OCI-LY1 (cell line): Measurements from ENCODE around the gene ODAD2.

Source experiments
- H2AFZ ChIP-seq: fragments of 200-600 bp; sonication (generic), shearing (Covaris generic); 2 replicates; pipeline ENCODE4 v1.6.0; 2014; ENCODE audit warnings: antibody characterized with exemption, mild to moderate bottlenecking, low read length
- H3F3A ChIP-seq: fragments of 200-600 bp; sonication (generic), shearing (Covaris generic); 2 replicates; pipeline ENCODE4 v1.6.0; 2014; ENCODE audit warnings: mild to moderate bottlenecking, antibody characterized with exemption, low read length, moderate library complexity; ENCODE audit not compliant: insufficient read depth
- H3K27ac ChIP-seq: fragments of 200-600 bp; sonication (generic); 2 replicates; pipeline ENCODE4 v1.5.1; 2014; ENCODE audit warnings: low read length, mixed run types, mild to moderate bottlenecking, low read depth; ENCODE audit not compliant: poor library complexity, severe bottlenecking
- H3K27me3 ChIP-seq: fragments of 200-600 bp; sonication (generic); 2 replicates; pipeline ENCODE4 v1.6.0; 2014; ENCODE audit warnings: antibody characterized with exemption, mild to moderate bottlenecking, low read length, moderate library complexity; ENCODE audit not compliant: insufficient read depth
- H3K36me3 ChIP-seq: fragments of 200-600 bp; sonication (generic); 2 replicates; pipeline ENCODE4 v1.6.1; 2014; ENCODE audit warnings: mild to moderate bottlenecking, antibody characterized with exemption, low read length, moderate library complexity, mixed read lengths; ENCODE audit not compliant: insufficient read depth
- H3K4me1 ChIP-seq: fragments of 200-600 bp; sonication (generic); 2 replicates; pipeline ENCODE4 v1.5.1; 2014; ENCODE audit warnings: mild to moderate bottlenecking, low read length, moderate library complexity; ENCODE audit not compliant: insufficient read depth, severe bottlenecking
- H3K4me2 ChIP-seq: fragments of 200-600 bp; sonication (generic), shearing (Covaris generic); 2 replicates; pipeline ENCODE4 v1.6.1; 2014; ENCODE audit warnings: low read length
- H3K4me3 ChIP-seq: fragments of 200-600 bp; sonication (generic); 2 replicates; pipeline ENCODE4 v1.5.1; 2014; ENCODE audit warnings: low read length, low read depth, mild to moderate bottlenecking, mixed read lengths; ENCODE audit not compliant: poor library complexity, severe bottlenecking
- H3K79me2 ChIP-seq: fragments of 200-600 bp; shearing (Covaris generic); 2 replicates; pipeline ENCODE4 v1.6.1; 2016; ENCODE audit warnings: mixed run types, low read length, mixed read lengths; ENCODE audit not compliant: insufficient read depth
- H3K9ac ChIP-seq: fragments of 200-600 bp; sonication (generic), shearing (Covaris generic); 2 replicates; pipeline ENCODE4 v1.6.1; 2014; ENCODE audit warnings: mild to moderate bottlenecking, low read length, mixed read lengths
- H3K9me2 ChIP-seq: fragments of 200-600 bp; sonication (generic), shearing (Covaris generic); 2 replicates; pipeline ENCODE4 v1.6.1; 2014; ENCODE audit warnings: low read depth, mild to moderate bottlenecking, low read length, mixed read lengths
- H3K9me3 ChIP-seq: fragments of 200-600 bp; shearing (Covaris generic); 2 replicates; pipeline ENCODE4 v1.6.1; 2014; ENCODE audit warnings: low read length, mixed read lengths
- H4K20me1 ChIP-seq: fragments of 200-600 bp; sonication (generic), shearing (Covaris generic); 2 replicates; pipeline ENCODE4 v1.6.0; 2016; ENCODE audit warnings: mild to moderate bottlenecking, low read length; ENCODE audit not compliant: insufficient read depth
- CTCF ChIP-seq: fragments of 200-600 bp; sonication (generic), shearing (Covaris generic); IDR thresholded peaks from 2 replicates; pipeline ENCODE4 v1.5.1; 2017; ENCODE audit warnings: mild to moderate bottlenecking, antibody characterized with exemption, low read length, moderate library complexity, mixed read lengths
- EZH2 ChIP-seq: fragments of 200-600 bp; sonication (generic), shearing (Covaris generic); IDR thresholded peaks from 2 replicates; pipeline ENCODE4 v1.8.0; 2017; ENCODE audit warnings: borderline replicate concordance, mixed run types, mild to moderate bottlenecking, antibody characterized with exemption, low read length, moderate library complexity, mixed read lengths

Gene ODAD2

GRCh38 chr10:28043941-28044340 lies 45.1 kb upstream of the ODAD2 start:
- H4K20me1 ChIP-seq: no peaks in the 10 kb centered on the region
- no peaks in the 10 kb centered on the region for H3F3A ChIP-seq
- H3K36me3 ChIP-seq: no peaks in the 10 kb centered on the region
- no peaks in the 10 kb centered on the region for H3K9me2 ChIP-seq
- no peaks in the 10 kb centered on the region for H3K27me3 ChIP-seq
- no peak overlapping the region for H2AFZ ChIP-seq
- H3K9me3 ChIP-seq: no peaks in the 10 kb centered on the region
- H3K4me1 ChIP-seq: no peaks in the 10 kb centered on the region
- H3K9ac ChIP-seq: no peak overlapping the region
- no peak overlapping the region for H3K4me3 ChIP-seq
- H3K79me2 ChIP-seq: no peaks in the 10 kb centered on the region
- H3K4me2 ChIP-seq: no peak overlapping the region
- TF ChIP-seq EZH2: no peak
- TF ChIP-seq CTCF: no peak
- no peak overlapping the region for H3K27ac ChIP-seq

GRCh38 chr10:28036587-28036986 lies 37.7 kb upstream of the ODAD2 start:
- no peak overlapping the region for H2AFZ ChIP-seq
- H3K27me3 ChIP-seq: no peaks in the 10 kb centered on the region
- H3K36me3 ChIP-seq: no peaks in the 10 kb centered on the region
- H3K4me2 ChIP-seq: no peak overlapping the region
- H3K79me2 ChIP-seq: no peaks in the 10 kb centered on the region
- H3K9me3 ChIP-seq: no peaks in the 10 kb centered on the region
- TF ChIP-seq CTCF (no peak), EZH2 (no peak)
- no peaks in the 10 kb centered on the region for H3K9me2 ChIP-seq
- no peaks in the 10 kb centered on the region for H3F3A ChIP-seq
- no peaks in the 10 kb centered on the region for H4K20me1 ChIP-seq
- no peak overlapping the region for H3K27ac ChIP-seq
- no peak overlapping the region for H3K4me3 ChIP-seq
- no peaks in the 10 kb centered on the region for H3K4me1 ChIP-seq
- H3K9ac ChIP-seq: no peak overlapping the region

- Histone ChIP-seq H3K9me3 (no peaks in the 10 kb centered on the region), H3K9me2 (no peaks in the 10 kb centered on the region), H3K27me3 (no peaks in the 10 kb centered on the region), H3K4me1 (no peaks in the 10 kb centered on the region), H3F3A (no peaks in the 10 kb centered on the region), H3K79me2 (no peaks in the 10 kb centered on the region), H3K9ac (no peak overlapping the region), H2AFZ (no peak overlapping the region), H3K27ac (no peak overlapping the region), H3K4me2 (no peak overlapping the region), H4K20me1 (no peaks in the 10 kb centered on the region), H3K4me3 (no peak overlapping the region), H3K36me3 (no peaks in the 10 kb centered on the region)
- TF ChIP-seq CTCF (no peak), EZH2 (no peak)
Observed at GRCh38 chr10:28020993-28021982, 22.4 kb upstream of the ODAD2 start.
